HG03064 (cell line): ENCODE data around the gene CARMIL1.

Experiments
- ATAC-seq: cut with Tn5 transposase; IDR thresholded peaks from one replicate; pipeline ENCODE4 v1.9.1; 2021; ENCODE audit warnings: low read depth; ENCODE audit not compliant: unreplicated experiment

CARMIL1 gene

GRCh38 chr6:25590986-25591385, 311.8 kb downstream of the CARMIL1 start:
- ATAC-seq, result no peak

DNA sequence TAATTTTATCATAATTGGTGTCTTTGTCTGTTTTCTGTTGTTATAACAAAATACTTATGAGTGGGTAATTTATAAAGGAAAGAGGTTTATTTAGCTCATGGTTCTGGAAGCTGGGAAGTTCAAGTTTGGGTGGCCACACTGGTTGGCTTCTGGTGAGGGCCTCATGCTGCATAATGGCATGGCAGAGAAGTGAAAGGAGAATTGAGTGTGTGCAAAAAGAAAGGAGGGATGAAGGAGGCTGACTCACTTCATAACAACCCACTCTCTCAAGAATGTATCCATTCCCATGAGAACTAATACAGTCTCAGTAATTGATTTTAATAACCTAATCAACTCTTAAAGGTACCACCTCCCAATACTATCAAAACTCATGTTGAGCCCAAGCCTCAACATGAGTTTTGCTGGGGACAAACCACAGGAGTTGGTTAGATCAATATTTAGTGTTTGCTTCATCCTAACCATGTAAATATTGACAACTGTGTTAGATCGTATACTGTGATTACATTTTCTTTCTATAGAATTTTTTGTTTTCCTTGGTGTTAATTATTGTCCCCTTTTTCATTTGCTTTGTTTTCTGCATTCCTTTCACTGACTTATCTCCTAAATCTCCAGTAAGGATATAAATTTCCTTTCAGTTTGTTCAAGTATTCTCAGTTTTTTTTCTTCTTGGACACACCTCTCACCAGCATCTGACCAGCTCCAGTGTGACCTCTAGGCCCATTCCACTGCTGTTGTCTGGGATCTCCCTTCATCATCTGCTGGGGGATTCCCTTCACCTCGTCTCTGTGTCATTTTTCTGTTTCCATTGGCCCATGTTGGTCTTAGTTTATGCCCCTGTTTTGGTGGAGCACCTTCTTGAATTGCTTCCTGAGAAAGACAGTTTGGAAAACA, 318.0 kb downstream of the CARMIL1 start:
- no peak for ATAC-seq

GRCh38 chr6:25599516-25600085, 320.4 kb downstream of the CARMIL1 start:
- ATAC-seq, result no peak

DNA sequence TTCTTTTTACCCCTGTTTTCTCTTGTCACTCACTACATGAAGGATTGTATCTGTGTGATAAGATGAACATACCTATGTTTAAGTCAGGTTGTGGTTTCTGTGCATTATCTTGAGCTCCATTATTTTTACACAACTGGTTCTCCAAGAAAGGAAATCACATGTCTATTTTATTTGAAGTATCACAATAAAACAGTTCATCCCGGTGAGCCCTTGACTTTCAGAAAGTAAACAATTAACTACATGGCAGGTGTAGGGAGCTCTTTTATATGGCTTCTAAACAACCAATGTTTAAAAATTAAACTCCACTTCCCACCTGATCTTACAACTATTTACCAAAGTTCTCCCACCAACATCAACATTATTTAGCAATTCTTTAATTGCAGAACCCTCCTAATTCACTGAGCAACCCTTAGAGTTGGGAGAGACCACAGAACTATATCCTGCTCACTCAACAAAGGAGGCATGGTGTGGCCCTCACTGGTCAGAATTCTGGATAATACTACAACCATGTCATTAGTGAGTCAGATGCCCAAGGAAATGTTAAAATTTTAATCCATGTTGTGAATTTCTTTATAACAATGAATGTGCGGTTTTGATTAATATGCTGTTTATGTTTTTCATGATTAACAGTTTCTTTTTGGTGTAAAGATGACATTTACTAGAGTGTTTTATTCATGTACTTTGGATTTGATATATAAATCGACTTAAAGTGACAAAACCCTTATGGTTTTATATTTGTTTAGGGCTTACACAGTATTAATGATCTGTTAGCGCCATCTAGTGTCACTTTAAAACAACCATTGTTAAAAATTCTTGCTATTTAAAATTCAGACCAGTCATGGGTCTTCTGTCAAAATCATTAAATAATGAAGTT, 322.9 kb downstream of the CARMIL1 start:
- no peak for ATAC-seq

- no peak for ATAC-seq
Measured at GRCh38 chr6:25602674-25602982, 323.5 kb downstream of the CARMIL1 start.

GRCh38 chr6:25603251-25603650, 324.1 kb downstream of the CARMIL1 start:
- ATAC-seq, result no peak

DNA sequence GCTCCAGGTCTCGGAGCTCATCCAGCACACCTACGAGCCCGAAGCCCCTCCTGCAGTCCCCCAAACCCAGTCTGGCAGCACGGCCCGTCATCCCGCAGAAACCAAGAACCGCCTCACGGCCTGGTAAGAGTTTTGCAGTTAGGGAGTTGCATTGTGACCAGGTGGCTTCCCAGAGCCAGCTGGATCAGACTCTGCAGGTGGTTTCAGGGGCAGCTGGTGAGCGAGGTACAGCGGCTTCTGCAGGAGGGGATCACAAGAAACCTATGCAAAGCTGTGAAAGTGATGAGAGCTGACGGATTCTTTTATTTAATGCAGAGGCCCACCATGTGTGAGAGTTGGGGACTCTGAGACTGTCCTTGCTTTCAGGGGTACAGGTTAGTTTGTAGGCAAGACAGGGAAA, 327.0 kb downstream of the CARMIL1 start:
- no peak for ATAC-seq

DNA sequence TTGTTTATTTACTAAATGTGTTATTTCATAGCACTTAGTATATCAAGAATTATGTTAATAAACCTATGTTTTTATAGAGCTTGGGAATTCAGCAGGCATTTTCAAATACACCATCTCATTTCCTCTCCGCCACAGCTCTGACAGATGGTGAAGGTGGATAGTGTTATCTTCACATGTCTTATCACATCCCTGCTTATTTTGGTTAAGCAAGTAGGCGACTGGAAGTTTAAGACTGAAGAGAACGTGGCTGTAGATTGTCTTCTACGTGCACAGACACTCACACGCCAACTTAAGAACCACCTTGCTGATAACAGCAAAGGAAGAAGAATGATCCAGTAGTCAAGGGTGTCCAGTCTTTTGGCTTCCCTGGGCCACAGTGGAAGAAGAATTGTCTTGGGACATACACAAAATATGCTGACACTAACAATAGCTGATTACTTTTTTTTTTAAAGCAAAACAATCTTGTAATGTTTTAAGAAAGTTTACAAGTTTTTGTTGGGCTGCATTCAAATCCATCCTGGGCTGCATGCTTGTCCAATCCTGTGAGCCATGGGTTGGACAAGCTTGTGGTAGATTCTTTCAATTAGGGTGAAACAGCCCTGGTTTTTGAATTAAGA, 329.5 kb downstream of the CARMIL1 start:
- ATAC-seq, result no peak

GRCh38 chr6:25612666-25613065, 333.5 kb downstream of the CARMIL1 start:
- no peak for ATAC-seq

DNA sequence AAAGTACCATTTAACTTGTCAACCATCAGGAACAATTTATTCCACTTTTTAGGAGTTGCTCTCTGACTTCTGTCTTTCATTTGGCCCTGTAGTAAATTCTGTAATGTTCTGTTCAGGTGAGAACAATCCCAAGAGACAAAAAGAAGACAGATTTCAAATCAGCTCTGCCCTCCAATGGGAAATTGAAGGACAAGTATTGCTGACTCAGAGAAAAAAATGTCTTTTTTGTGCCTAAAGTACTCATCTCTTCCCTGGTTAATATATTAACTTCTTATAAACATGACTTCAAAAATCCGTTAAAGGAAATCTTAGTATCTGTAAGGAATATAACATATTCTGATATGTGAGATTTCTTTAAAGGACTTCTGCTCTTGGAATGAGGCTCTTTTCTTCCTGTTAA, 334.2 kb downstream of the CARMIL1 start:
- no peak for ATAC-seq

- no peak for ATAC-seq
Measured at GRCh38 chr6:25614052-25614451, 334.9 kb downstream of the CARMIL1 start.

DNA sequence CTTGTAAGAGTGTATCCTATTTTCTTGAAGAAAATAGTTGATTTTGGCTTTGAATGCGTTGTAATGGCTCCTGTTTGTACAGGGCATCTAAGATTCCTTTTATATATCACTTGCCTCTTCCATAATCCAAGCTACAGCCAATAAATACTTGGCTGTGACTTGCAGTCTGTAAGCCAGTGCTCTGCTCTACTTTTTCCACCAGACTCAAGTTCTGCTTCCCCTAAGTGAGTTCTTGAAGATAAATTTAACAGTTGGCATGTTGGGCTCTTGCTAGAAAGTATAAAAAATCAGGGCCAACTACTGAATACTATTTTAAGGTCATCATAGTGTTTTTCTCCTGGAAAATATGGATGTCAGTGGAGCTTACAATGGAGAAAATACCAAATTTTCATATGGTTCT, 336.3 kb downstream of the CARMIL1 start:
- no peak for ATAC-seq

DNA sequence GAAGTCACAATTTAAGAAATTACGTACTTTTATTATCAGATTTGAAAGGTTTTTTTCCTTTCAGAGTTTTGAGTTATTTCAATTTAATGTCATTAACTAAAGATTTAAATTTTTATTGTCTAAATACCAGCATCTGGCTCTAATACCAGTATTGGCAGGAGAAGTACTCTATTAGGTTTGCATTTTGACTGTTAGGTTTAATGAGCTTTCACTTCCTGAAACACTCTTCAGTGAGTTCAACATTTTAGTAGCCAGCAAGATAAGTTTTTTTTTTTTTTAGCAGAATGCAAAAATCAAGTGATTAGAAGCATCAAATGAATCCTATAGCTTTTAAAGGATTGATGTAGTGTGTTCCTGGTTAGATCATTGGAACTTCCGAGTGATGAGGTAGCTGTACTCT, 338.8 kb downstream of the CARMIL1 start:
- no peak for ATAC-seq

GRCh38 chr6:25619217-25619616, 340.0 kb downstream of the CARMIL1 start:
- no peak for ATAC-seq

GRCh38 chr6:25620391-25620790, 341.2 kb downstream of the CARMIL1 start:
- no peak for ATAC-seq

DNA sequence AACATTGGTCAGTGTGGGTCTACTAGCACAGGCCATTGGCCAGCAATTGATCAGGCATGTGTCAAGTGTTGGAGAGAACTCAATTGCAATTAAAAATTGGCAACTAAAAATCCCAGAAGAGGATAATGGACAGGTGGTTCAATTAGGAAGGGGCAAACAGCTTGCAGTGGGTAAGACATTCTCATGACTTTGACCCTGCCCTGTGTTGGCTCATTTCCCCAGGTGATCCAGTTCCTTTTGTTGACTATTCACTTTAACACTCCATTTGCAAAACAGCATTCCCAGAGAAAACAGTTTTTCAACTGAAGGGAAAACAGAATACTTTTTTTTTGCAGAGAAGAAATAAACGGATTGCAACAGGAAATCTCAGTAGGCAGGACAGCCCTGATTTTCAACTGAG, 343.9 kb downstream of the CARMIL1 start:
- ATAC-seq, result no peak

DNA sequence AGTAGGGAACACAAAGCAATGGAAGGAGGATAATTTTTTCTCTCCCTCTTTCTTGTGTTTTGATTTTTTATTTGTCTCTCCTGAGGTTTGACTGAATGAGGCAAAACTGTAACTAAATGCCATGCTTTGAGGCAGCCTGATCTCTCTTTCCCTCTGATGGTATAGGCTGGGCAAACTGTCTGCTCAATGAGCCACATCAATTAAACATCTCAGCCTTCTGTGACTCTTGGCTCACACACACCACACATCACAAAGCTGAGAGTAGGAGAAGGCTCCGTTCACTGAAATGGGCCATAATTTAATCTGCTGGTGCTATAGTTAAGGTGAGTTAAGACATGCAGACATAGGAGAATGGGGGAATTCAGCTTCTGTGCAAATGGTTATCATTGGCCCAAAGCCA, 344.7 kb downstream of the CARMIL1 start:
- ATAC-seq, result no peak

DNA sequence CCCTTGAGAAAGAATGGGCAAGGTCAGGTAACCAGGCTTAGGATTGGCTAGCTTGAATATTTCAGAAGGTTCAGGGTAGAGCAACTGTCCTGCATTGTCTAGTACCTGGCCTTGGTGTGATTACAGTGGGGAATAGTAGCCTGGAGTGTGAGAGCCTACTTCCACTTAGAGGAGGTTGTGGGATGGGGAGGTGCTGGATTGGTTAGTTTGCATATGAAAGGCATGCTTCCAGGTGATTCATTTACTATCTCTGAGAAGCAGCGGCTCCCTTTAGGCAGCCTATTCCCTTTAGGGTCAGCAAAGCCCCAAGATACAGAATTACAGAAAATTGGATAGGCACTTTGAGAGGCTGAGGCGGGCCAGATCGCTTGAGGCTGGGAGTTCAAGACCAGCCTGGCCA, 347.8 kb downstream of the CARMIL1 start:
- ATAC-seq, result no peak

DNA sequence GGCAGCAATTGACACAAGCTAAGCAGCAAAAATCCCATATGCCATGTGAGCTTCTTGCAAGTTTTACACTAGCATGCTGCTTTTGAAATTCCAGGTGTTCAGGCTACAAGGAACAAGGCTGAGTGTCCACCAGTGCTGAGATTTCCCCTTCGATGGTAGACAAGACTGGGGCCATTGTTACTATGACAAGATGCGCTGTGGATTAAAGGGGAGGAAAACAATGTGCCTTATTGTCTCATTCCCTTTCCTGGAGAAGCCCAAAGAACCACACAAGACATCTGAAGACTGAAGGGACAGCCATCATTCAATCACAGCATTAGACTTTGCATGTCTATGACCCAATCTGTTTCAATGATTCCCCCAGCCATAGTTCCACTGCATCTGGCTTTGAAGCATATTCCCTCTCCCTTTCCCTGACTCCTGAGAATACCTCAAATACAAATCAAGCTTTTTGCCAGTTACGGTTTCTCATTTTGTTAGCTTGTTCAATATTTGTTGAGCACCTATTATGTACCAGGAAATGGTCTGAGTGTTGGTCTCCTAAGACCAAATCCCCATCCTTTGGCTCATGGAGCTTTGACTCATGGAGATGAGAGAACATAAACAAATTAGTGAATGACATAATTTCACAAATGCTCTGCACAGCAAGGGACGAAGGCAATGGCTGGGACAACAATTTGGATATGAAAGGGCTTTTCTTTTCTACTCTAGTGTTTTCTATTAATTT, 349.5 kb downstream of the CARMIL1 start:
- ATAC-seq, result no peak

- ATAC-seq, result no peak
Measured at GRCh38 chr6:25629198-25629576, 350.0 kb downstream of the CARMIL1 start.
